Measurements from ENCODE around the gene SLC5A6.
A peak's percentile ranks its signal among the peaks of the same experiment; 100 is the strongest.

The SLC5A6 gene

GRCh38 chr2:27211943-27212625 lies at the start of gene SLC5A6, which contains the start of gene ATRAID:
TSS of gene SLC5A6 (minus strand) at chr2:27212268. CDS start at chr2:27207650, 4,618 bp downstream.
TSS of gene ATRAID (plus strand) at chr2:27212041. CDS start at chr2:27212369, 328 bp downstream.
- peak; percentile 84 for DNase-seq (ENCODE audit: low spot score)

GRCh38 chr2:27261241-27261925 lies 49.3 kb upstream of the SLC5A6 start:
- no peak for DNase-seq (ENCODE audit: low spot score)

- no peak for DNase-seq (ENCODE audit: low spot score)
These were observed 46.0 kb upstream of the SLC5A6 start for GRCh38 chr2:27258051-27258450.

GRCh38 chr2:27256855-27257454 lies 44.9 kb upstream of the SLC5A6 start:
- no peak for DNase-seq (ENCODE audit: low spot score)

- DNase-seq (ENCODE audit: low spot score), result no peak
These were observed 43.6 kb upstream of the SLC5A6 start for GRCh38 chr2:27255660-27256059.

GRCh38 chr2:27255187-27255586 lies 43.1 kb upstream of the SLC5A6 start:
- no peak for DNase-seq (ENCODE audit: low spot score)

- no peak for DNase-seq (ENCODE audit: low spot score)
These were observed 39.7 kb upstream of the SLC5A6 start for GRCh38 chr2:27251766-27252165.

GRCh38 chr2:27250652-27251379 lies 38.7 kb upstream of the SLC5A6 start:
- no peak for DNase-seq (ENCODE audit: low spot score)

- peak; percentile 36 for DNase-seq (ENCODE audit: low spot score)
These were observed 38.0 kb upstream of the SLC5A6 start for GRCh38 chr2:27249891-27250651.

- no peak for DNase-seq (ENCODE audit: low spot score)
These were observed 37.3 kb upstream of the SLC5A6 start for GRCh38 chr2:27249159-27249890.

GRCh38 chr2:27247893-27248292 lies 35.8 kb upstream of the SLC5A6 start:
- no peak for DNase-seq (ENCODE audit: low spot score)

GRCh38 chr2:27245626-27246025 lies 33.6 kb upstream of the SLC5A6 start:
- DNase-seq (ENCODE audit: low spot score), result no peak

- DNase-seq (ENCODE audit: low spot score), result no peak
These were observed 33.0 kb upstream of the SLC5A6 start for GRCh38 chr2:27245116-27245515.

- no peak for DNase-seq (ENCODE audit: low spot score)
These were observed 31.5 kb upstream of the SLC5A6 start for GRCh38 chr2:27243391-27244130.

- DNase-seq (ENCODE audit: low spot score), result no peak
These were observed 30.5 kb upstream of the SLC5A6 start for GRCh38 chr2:27242614-27242951.

- no peak for DNase-seq (ENCODE audit: low spot score)
These were observed 29.9 kb upstream of the SLC5A6 start for GRCh38 chr2:27241761-27242613.

- no peak for DNase-seq (ENCODE audit: low spot score)
These were observed 28.3 kb upstream of the SLC5A6 start for GRCh38 chr2:27240406-27240805.

- no peak for DNase-seq (ENCODE audit: low spot score)
These were observed 26.9 kb upstream of the SLC5A6 start for GRCh38 chr2:27238976-27239375.

GRCh38 chr2:27237341-27237945 lies 25.4 kb upstream of the SLC5A6 start:
- DNase-seq (ENCODE audit: low spot score), result no peak

Data from CD4-positive, alpha-beta T cell treated with Interleukin-6 at 100 ng/mL for 8 hours (primary cell).